NB4 (cell line): Measurements from ENCODE around the gene SRPK1.

Experiments used
- CTCF ChIP-seq: IDR thresholded peaks from one replicate; pipeline ENCODE4 v1.5.1; 2012; ENCODE audit warnings: low read depth, low read length
- POLR2A ChIP-seq: IDR thresholded peaks from 2 replicates; pipeline ENCODE4 v1.6.1; 2011; ENCODE audit warnings: mild to moderate bottlenecking; ENCODE audit not compliant: insufficient read length; ENCODE audit errors: extremely low read depth

DNA sequence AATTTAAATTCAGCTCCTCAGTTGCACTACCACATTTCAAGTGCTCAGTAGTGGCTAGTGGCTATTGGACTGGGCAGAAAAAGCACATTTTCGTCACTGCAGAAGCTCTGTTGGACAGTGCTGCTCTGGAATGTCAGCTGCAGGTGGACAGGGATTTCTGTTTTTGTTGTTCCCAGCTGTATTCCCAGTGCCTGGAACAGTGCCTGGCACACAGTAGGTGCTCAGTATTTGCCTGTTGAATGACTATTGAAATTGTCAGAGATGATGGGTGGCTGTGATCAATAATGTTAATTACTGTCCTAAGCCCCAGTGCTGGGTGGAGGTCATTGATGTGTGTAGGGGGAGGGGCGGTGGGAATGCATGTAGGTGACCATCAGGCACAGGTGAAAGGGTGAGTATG is 134.6 kb downstream of the SRPK1 start:
- TF ChIP-seq CTCF (no peak), POLR2A (no peak)
